Bronchial epithelial cell (primary cell): ENCODE results near the gene RHBDD2. TPM values are rescaled to one million over a fixed set of nuclear protein-coding genes. Genes with fewer than 3 reads are reported as not detected.

ENCODE experiments used
- DNase-seq: peaks from one replicate; pipeline ENCODE4 v3.0.0-alpha.2; 2010; ENCODE audit warnings: low read depth
- FAIRE-seq: peaks from 2 replicates; lab custom pipeline; 2011; peaks lifted over from hg19 to GRCh38; lab: Jason Lieb, UNC
- H3K27me3 ChIP-seq: 2 replicates; pipeline ENCODE4 v1.5.1; 2011; ENCODE audit warnings: low read length; ENCODE audit not compliant: control insufficient read depth, insufficient read depth
- H3K36me3 ChIP-seq: 2 replicates; pipeline ENCODE4 v1.5.1; 2011; ENCODE audit warnings: low read length; ENCODE audit not compliant: control insufficient read depth, insufficient read depth
- H3K4me3 ChIP-seq: 2 replicates; pipeline ENCODE4 v1.5.1; 2011; ENCODE audit warnings: mild to moderate bottlenecking, low read depth, low read length, control low read depth
- total RNA-seq: library from RNA; depleted of rRNA; stranded (reverse); fragments of >200 nt; gene quantifications from 2 replicates; pipeline ENCODE4 v1.2.1, GENCODE V29; 2014
- TF ChIP-seq, protein P1 (sequence below): IDR thresholded peaks from 2 replicates; pipeline ENCODE4 v1.5.1; 2011; ENCODE audit warnings: mild to moderate bottlenecking, moderate library complexity, low read length, control low read depth, inconsistent platforms; ENCODE audit not compliant: insufficient read depth, severe bottlenecking

Gene RHBDD2
- total RNA-seq, 1 donor from 2014 or later: 10.8 TPM

DNA sequence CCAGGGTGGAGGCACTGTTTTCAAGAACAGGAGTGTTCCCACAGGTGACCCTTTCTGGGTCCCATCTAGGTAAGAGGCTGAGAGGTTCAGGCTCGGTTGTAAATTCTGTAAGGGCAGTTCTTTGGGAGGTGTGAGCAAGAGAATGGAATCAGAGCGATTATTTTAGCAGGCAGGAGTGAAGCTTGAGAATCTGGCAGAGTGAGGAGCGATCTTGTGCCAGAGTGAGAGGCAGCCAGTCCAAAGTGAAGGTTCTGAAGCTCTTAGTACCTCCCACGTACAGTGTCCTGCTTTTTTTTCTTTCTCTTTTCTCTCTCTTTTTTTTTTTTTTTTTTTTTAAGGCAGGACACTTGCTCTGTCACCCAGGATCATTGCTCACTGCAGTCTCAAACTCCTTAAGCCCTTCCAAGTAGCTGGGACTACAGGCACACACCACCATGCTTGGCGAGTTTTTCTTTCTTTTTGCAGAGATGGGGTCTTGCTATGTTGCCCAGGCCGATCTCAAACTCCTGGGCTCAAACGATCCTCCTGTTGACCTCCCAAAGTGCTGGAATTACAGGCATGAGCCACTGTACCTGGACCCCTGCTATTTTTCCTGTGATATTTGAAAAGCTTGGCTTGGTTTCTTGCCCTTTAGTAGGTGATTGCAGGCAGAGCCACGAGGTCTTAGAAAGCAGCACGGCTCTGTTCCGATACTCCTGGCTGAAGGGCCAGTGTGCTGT, 47.0 kb downstream of the RHBDD2 start:
- FAIRE-seq (no peak), DNase-seq (no peak)
- TF ChIP-seq, protein P1, sequence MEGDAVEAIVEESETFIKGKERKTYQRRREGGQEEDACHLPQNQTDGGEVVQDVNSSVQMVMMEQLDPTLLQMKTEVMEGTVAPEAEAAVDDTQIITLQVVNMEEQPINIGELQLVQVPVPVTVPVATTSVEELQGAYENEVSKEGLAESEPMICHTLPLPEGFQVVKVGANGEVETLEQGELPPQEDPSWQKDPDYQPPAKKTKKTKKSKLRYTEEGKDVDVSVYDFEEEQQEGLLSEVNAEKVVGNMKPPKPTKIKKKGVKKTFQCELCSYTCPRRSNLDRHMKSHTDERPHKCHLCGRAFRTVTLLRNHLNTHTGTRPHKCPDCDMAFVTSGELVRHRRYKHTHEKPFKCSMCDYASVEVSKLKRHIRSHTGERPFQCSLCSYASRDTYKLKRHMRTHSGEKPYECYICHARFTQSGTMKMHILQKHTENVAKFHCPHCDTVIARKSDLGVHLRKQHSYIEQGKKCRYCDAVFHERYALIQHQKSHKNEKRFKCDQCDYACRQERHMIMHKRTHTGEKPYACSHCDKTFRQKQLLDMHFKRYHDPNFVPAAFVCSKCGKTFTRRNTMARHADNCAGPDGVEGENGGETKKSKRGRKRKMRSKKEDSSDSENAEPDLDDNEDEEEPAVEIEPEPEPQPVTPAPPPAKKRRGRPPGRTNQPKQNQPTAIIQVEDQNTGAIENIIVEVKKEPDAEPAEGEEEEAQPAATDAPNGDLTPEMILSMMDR: no peak
- no peaks in the 10 kb centered on the region for H3K27me3 ChIP-seq
- peaks cover 3% of the 10 kb centered on the region for H3K36me3 ChIP-seq
- no peak overlapping the region for H3K4me3 ChIP-seq

DNA sequence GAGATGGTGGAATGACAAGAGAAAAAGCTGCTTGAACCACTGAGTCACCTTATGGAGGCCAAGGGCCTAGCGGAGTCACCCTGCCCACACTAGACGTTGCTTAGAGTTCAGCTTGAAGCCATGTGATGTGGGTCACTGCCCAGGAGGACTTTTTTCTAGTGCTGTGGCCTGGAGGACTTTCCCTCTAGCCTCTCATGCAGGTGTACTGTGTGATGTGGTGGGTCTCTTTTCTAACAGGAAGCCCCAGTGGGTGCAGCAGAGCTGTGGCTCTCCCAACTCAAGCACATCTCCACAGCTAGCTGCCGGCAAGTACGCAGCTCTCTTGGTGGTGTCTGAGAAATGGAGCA, 49.7 kb downstream of the RHBDD2 start:
- Histone ChIP-seq H3K4me3 (no peak overlapping the region), H3K36me3 (peaks cover 3% of the 10 kb centered on the region), H3K27me3 (no peaks in the 10 kb centered on the region)
- FAIRE-seq: no peak
- DNase-seq: no peak
- TF ChIP-seq, protein P1: no peak

DNA sequence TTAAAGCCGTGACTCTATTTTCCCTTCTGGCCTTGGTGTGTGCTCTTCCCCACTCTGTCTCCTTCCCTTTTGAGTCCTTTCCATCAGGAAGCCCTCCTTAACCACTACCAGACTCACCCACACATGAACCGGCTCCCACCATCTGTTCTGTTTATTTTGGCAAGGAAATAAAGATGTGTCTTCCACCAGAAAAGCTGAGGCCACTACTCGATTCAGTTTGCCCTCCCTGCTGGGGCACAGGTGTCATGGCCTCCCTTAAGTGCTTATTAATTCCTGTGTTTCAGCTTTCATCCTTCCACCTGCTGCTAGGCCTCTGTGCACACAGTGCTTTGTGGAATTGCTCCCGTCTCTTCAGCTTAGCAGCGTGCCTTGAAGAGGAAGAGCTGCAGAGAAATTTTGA, 52.8 kb downstream of the RHBDD2 start:
- Histone ChIP-seq H3K4me3 (no peak overlapping the region), H3K36me3 (peaks cover 3% of the 10 kb centered on the region), H3K27me3 (no peaks in the 10 kb centered on the region)
- DNase-seq (no peak), FAIRE-seq (no peak)
- TF ChIP-seq, protein P1: no peak

DNA sequence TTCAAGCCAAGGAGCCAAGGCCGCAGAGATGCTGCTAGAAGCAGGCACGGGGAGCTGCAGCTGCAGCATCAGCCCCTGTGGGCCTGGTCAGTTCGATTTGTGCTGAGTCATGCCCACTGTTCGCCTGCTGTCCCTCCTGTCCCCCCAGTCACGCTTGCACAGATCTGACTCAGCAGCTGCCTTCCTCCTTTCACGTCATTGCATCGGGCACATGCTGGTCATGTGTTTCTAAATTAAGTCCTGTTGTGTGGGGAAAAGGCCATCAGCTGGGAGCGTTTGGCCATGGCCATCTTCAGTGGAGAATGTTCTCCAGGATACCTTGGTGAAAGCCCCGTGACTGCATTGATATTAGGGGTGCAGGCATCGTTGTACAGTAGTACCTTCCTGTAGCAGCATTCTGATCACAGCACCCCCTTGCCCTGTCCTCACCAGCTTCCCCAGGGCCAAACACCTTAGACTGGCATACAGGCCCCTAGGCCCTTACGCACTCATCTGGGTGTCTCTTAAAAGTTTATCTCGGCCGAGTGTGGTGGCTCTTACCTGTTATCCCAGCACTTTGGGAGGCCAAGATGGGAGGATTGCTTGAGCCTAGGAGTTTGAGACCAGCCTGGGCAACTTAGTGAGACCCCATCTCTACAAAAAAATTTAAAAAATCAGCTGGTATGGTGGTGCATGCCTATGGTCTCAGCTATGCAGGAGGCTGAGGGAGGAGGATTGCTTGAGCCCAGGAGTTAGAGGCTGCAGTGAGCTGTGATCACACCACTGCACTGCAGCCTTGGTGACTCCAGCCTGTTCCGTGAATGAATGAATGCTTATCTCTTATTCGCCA, 59.3 kb downstream of the RHBDD2 start:
- Histone ChIP-seq H3K4me3 (no peak overlapping the region), H3K27me3 (no peaks in the 10 kb centered on the region), H3K36me3 (peaks cover 3% of the 10 kb centered on the region)
- TF ChIP-seq, protein P1: no peak
- FAIRE-seq (no peak), DNase-seq (no peak)

Other genes starting within 250 kb of the RHBDD2 start
- gene HIP1, start 140.1 kb upstream of the RHBDD2 start, total RNA-seq: 3.2 and 5.2 TPM in 2 replicates
- not detected in 2 replicates for gene CCL26, start 106.8 kb upstream of the RHBDD2 start, total RNA-seq
- not detected in 2 replicates for gene CCL24, start 65.2 kb upstream of the RHBDD2 start, total RNA-seq
- gene POR, start 36.1 kb downstream of the RHBDD2 start, total RNA-seq: 75.0 and 179 TPM in 2 replicates
- gene TMEM120A, start 115.6 kb downstream of the RHBDD2 start, total RNA-seq: 21.6 and 34.7 TPM in 2 replicates
- 47.7 and 68.9 TPM in 2 replicates for gene STYXL1, start 169.0 kb downstream of the RHBDD2 start, total RNA-seq
- gene MDH2, start 169.1 kb downstream of the RHBDD2 start, total RNA-seq: 45.0 and 52.4 TPM in 2 replicates